ENCODE data around the gene USP47. TPM values are rescaled to one million over a fixed set of nuclear protein-coding genes. Genes with fewer than 3 reads are reported as not detected.

The USP47 gene, protein sequence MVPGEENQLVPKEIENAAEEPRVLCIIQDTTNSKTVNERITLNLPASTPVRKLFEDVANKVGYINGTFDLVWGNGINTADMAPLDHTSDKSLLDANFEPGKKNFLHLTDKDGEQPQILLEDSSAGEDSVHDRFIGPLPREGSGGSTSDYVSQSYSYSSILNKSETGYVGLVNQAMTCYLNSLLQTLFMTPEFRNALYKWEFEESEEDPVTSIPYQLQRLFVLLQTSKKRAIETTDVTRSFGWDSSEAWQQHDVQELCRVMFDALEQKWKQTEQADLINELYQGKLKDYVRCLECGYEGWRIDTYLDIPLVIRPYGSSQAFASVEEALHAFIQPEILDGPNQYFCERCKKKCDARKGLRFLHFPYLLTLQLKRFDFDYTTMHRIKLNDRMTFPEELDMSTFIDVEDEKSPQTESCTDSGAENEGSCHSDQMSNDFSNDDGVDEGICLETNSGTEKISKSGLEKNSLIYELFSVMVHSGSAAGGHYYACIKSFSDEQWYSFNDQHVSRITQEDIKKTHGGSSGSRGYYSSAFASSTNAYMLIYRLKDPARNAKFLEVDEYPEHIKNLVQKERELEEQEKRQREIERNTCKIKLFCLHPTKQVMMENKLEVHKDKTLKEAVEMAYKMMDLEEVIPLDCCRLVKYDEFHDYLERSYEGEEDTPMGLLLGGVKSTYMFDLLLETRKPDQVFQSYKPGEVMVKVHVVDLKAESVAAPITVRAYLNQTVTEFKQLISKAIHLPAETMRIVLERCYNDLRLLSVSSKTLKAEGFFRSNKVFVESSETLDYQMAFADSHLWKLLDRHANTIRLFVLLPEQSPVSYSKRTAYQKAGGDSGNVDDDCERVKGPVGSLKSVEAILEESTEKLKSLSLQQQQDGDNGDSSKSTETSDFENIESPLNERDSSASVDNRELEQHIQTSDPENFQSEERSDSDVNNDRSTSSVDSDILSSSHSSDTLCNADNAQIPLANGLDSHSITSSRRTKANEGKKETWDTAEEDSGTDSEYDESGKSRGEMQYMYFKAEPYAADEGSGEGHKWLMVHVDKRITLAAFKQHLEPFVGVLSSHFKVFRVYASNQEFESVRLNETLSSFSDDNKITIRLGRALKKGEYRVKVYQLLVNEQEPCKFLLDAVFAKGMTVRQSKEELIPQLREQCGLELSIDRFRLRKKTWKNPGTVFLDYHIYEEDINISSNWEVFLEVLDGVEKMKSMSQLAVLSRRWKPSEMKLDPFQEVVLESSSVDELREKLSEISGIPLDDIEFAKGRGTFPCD (N-terminal part only)
- 100 to 1,000 TPM in 1 of 4 donors, 10 to 100 TPM in 3; 72.7 to 125 (median 86.6) TPM for total RNA-seq

DNA sequence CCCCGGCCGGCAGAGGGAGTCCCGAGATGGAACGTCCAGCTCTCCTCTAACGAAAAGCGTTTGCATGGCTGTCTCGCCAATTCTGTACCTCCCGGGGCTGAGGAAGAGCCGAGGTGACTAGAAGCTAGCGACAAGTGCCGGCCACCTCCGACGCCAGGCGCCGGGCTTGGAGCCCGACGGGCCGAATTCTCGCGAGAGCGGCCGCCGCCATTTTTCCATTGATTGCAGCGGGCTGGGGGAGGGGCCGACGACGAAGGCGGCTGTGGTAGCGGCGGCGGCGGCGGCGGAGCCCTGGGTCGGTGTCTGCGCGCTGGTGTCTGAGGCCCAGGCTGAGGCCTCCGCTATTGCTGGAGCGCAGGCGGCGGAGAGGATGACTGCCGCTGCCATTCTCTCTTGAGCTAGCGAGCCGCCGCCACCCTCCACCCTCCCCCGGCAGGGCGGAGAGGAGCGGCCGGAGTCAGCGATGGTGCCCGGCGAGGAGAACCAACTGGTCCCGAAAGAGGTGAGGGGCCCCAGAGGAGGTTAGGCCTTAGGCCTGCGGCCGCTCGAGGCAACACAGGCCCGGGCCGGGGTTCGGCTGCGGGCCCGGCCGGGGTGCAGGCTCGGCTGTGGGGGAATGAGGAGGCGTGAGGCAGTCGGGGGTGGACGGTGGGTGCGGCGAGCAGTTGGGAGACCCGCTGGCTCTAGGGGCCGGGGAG is at the start of gene USP47:
Gene USP47, plus strand, starts transcription at position 250 of the 698 bp plus-strand sequence. Its CDS starts 214 bp downstream, at position 464.
- TF ChIP-seq, protein P1, sequence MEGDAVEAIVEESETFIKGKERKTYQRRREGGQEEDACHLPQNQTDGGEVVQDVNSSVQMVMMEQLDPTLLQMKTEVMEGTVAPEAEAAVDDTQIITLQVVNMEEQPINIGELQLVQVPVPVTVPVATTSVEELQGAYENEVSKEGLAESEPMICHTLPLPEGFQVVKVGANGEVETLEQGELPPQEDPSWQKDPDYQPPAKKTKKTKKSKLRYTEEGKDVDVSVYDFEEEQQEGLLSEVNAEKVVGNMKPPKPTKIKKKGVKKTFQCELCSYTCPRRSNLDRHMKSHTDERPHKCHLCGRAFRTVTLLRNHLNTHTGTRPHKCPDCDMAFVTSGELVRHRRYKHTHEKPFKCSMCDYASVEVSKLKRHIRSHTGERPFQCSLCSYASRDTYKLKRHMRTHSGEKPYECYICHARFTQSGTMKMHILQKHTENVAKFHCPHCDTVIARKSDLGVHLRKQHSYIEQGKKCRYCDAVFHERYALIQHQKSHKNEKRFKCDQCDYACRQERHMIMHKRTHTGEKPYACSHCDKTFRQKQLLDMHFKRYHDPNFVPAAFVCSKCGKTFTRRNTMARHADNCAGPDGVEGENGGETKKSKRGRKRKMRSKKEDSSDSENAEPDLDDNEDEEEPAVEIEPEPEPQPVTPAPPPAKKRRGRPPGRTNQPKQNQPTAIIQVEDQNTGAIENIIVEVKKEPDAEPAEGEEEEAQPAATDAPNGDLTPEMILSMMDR (IDR thresholded peaks at IDR 0.05; ENCODE audit: low read depth) = no peak

DNA sequence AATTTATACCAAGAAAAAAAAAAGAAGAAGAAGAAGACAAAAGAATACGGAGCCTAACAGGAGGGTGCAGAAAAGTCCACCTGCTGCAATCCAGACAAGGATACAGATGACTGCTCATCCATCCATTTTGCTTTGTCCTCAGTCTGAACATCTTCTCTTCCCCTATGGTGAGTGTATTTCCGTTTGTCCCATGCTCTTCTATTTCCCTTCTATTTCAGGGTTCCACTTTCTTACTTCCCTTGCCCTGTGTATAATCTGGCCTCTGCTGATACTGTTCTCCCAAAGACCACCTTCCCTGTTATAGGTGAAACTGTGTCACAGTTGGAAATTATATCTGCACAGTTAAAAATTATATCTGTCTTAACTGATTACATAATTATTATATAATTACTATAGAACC is 48.7 kb upstream of the USP47 start:
- TF ChIP-seq, protein P1 (IDR thresholded peaks at IDR 0.05; ENCODE audit: low read depth) = no peak

DNA sequence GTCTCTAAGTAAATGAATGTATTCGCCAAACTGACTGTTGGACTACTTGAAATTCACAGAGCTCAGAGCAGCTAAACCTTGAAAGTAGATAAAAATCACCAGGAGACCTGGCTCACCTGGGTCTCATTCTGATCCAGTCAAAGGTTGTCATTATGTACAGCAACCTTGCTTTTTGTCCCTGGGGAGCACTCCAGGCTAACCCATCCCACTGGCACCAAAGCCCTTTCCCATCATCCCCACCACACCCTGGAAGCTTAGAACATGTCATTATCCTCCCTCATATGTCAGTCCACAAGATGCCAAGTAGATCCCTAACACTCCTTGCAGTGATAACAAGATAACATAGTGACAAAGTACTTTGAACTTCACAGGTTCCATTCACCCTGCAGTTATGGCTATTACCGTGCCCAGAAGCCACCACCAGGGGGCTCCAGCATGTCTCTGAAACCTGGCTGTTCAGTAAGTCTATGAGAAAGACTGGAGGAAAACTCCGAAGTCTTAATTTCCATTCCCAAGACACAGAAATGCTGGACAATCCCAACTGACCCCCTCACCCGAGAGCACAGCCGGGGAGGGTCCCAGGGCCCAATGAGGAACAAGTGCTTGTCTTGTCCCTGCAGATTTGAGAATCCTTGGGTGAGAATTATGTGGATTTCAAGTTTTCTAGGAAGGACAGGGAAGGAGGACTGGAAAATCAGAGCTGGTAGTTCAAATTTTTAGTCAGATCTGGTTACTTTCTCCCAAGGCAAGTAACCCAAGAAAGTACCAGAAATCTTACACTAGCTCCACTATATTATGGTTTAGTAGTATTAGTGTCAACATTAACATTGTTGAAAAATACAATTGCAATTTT is 43.0 kb upstream of the USP47 start:
- TF ChIP-seq, protein P1 (IDR thresholded peaks at IDR 0.05; ENCODE audit: low read depth) = no peak

DNA sequence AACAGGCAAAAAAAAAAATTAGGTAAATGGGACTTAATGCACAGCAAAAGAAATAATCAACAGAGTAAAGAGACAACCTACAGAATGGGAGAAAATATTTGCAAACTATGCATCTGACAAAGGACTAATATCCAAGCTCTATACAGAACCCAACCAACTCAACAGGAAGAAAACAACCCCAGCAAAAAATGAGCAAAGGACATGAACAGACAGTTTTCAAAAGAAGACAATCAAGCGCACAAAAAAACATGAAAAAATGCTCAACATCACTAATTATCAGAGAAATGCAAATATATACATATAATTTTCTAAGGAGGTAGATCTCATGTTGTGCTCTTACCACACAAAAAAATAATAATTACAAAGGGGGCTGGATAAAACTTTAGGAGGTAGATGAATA is 36.5 kb upstream of the USP47 start:
- TF ChIP-seq, protein P1 (IDR thresholded peaks at IDR 0.05; ENCODE audit: low read depth) = no peak

DNA sequence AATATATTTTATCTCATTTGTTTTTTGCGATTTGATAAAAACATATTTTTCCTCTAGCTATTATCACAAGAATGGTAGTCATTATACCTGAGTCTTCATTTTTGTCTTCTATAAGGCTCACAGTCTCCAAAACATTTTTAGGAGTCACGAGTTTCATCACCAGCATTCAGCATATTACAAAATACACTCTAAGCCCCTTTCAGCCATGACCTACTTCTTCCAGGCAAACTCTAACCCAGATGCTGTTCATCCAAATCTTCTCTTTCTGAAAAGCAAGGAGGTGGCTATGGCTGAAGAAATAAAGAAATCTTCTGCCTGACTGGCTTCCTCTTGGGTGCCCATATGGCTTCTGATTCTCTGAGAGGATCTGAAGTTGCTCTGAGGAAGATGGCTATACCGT is 35.7 kb upstream of the USP47 start:
- TF ChIP-seq, protein P1 (IDR thresholded peaks at IDR 0.05; ENCODE audit: low read depth) = no peak

DNA sequence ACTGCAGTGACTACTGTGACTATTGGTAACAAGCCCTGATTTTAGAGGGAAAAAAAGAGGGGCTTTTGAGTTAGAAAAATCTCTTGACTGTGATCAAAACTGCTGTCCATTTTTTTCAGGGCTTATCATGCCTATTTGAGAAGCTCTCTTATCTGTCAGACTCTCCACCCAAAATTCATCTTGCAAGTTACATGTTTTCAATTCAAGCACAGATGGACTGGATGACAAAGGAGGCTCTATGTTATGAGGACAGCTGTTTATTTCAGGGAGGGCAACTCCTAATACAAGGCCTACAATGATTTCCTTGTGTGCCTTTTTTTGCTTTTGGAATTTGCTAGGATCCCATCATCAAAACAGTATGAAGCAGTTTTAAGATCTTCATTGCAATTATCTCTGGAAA is 35.2 kb upstream of the USP47 start:
- TF ChIP-seq, protein P1 (IDR thresholded peaks at IDR 0.05; ENCODE audit: low read depth) = no peak

All from subcutaneous adipose tissue (tissue), 4 donors.